SK-MEL-5 (cell line): ENCODE measurements around the gene DGKD. TPM values are rescaled to one million over a fixed set of nuclear protein-coding genes. Genes with fewer than 3 reads are reported as not detected.

ENCODE experiments used
- DNase-seq: peaks from one replicate; pipeline ENCODE4 v3.0.0-alpha.2; 2016; ENCODE audit warnings: low read depth, low spot score
- in situ Hi-C: cut with HindIII; loops from 2 replicates; pipeline ENCODE4 v1.10.0; 2016; ENCODE audit warnings: low sequenced_read_pairs, high pct_unique_total_duplicates, low pct_unique_long_range_greater_than_20kb
- small RNA-seq, 2 experiments: library from RNA; depleted of rRNA; stranded (forward); fragments of <200 nt; gene quantifications; one replicate each; pipeline ENCODE3, GENCODE V24; 2014
- total RNA-seq: library from RNA; depleted of rRNA; stranded (reverse); fragments of >200 nt; shearing (Covaris generic); gene quantifications from 2 replicates; pipeline ENCODE4 v1.2.3, GENCODE V29; 2014; rRNA removed

DGKD gene
- total RNA-seq, 1 experiment from 2014 or later, result 7.4 TPM

GRCh38 chr2:233513953-233514655 lies 159.8 kb downstream of the DGKD start:
- DNase-seq, result no peak

GRCh38 chr2:233519787-233520611 lies 165.7 kb downstream of the DGKD start:
- no peak for DNase-seq
- in situ Hi-C loops, result no loop called here

More at GRCh38 chr2:233513953-233514655, 159.8 kb downstream of the DGKD start:
- in situ Hi-C loops, result no loop called here

Small RNA genes lying within 50 kb of the gene (small RNA-seq; reads per million reads assigned to genes)
- 0 reads per million in 2 experiments for gene RF00019

Other genes starting within 250 kb of the DGKD start
- 28.1 and 28.7 TPM in 2 replicates for gene ATG16L1, start 102.8 kb upstream of the DGKD start, total RNA-seq
- gene SAG, start 46.7 kb upstream of the DGKD start, total RNA-seq, result not detected in 2 replicates
- gene USP40, start 212.3 kb downstream of the DGKD start, total RNA-seq, result 36.9 and 38.3 TPM in 2 replicates